Inferior parietal cortex (tissue), 1 donor: ENCODE data around the gene CABS1.

Experiments used
- DNase-seq: peaks from one replicate; pipeline ENCODE4 v3.0.0-alpha.2; 2016; ENCODE audit errors: extremely low spot score

Gene CABS1

GRCh38 chr4:70334681-70335080 lies at the start of gene CABS1:
Gene CABS1, plus strand, starts transcription at chr4:70334981. Its CDS starts 59 bp downstream, at chr4:70335040.
- DNase-seq, result no peak

- DNase-seq, result no peak
Measured at GRCh38 chr4:70288651-70289050, 46.1 kb upstream of the CABS1 start.

- DNase-seq, result no peak
Measured at GRCh38 chr4:70291341-70291740, 43.4 kb upstream of the CABS1 start.

GRCh38 chr4:70297576-70297975 lies 37.2 kb upstream of the CABS1 start:
- no peak for DNase-seq

DNA sequence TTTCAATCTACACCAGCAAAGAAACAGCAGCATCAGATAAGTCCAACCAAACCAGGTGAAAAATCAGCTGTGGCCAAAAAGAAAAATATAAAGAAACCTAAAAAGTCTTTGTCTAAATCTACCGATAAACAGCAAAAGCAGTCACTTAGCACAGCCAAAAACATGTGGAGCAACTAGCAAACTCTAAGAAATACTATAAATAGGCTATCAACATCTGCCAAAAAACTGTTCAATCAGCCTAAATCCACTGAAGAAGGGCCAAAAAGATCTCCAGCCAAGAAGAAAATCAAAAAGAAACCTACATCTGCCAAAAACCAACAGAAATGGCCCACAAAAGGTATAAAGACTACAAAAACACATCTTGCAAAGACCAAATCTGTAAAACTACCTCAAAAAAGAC lies 36.7 kb upstream of the CABS1 start:
- peak; percentile 18 for DNase-seq

DNA sequence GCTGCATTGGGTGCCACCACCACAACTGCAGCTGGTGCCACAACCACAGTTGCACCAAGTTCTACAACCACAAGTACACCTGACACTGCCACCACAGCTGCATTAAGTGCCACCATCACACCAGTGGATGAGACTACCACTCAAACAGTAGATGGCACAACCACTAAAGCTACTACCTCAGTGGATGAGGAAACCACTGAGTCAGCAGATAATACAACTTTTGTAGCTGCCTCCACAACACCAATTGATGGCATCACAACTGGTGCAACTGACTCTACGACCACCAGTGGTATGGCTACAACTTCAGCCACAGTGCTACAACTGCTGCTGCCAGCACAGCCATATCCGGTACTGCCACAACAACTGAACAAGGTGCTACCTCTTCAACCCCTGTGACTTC lies 35.1 kb upstream of the CABS1 start:
- DNase-seq, result no peak

GRCh38 chr4:70300215-70300614 lies 34.6 kb upstream of the CABS1 start:
- no peak for DNase-seq

DNA sequence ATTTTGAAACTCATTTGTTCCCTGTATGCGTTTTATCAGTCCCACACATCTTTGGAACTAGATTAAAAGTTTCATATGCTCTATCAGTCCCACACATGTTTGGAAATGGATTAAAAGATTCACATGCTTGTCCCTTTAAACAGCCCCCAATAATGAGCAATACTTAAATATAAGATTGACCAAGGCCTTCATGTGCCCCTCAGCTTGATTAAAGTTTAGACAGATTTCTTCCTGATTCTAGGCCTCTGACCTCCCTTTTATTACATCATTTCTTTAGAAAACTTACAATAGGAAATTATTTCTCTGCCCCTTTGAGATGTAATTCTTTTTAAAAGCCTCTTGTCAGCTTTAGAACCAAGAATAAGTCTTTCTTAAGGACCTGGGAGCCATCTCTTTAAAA lies 31.7 kb upstream of the CABS1 start:
- DNase-seq, result no peak

GRCh38 chr4:70305601-70306000 lies 29.2 kb upstream of the CABS1 start:
- no peak for DNase-seq

- DNase-seq, result no peak
Measured at GRCh38 chr4:70306076-70306475, 28.7 kb upstream of the CABS1 start.

- no peak for DNase-seq
Measured at GRCh38 chr4:70313736-70314135, 21.0 kb upstream of the CABS1 start.

GRCh38 chr4:70315928-70316327 lies 18.9 kb upstream of the CABS1 start:
- no peak for DNase-seq

DNA sequence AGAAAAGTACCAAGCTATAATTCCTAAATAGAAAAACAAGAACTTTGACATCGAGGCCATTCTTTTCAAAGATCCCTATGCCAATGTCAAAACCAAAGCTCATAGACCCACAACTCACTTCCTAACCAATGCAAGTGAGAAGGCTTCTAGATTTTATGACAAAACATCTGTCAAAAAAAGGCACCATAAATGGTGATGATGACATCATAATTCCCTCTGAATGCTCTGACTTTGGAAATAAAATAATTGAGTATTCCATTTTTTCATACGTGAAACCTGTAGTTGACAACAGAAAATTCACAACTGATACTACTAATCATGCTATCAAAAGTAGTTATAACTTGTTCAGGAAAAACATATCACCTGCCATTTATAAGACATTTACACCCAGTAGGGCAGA lies 8.7 kb upstream of the CABS1 start:
- no peak for DNase-seq

- no peak for DNase-seq
Measured at GRCh38 chr4:70336043-70336442, 1.3 kb downstream of the CABS1 start.

GRCh38 chr4:70337886-70338420 lies 3.2 kb downstream of the CABS1 start:
- no peak for DNase-seq

- DNase-seq, result no peak
Measured at GRCh38 chr4:70356185-70356584, 21.4 kb downstream of the CABS1 start.

DNA sequence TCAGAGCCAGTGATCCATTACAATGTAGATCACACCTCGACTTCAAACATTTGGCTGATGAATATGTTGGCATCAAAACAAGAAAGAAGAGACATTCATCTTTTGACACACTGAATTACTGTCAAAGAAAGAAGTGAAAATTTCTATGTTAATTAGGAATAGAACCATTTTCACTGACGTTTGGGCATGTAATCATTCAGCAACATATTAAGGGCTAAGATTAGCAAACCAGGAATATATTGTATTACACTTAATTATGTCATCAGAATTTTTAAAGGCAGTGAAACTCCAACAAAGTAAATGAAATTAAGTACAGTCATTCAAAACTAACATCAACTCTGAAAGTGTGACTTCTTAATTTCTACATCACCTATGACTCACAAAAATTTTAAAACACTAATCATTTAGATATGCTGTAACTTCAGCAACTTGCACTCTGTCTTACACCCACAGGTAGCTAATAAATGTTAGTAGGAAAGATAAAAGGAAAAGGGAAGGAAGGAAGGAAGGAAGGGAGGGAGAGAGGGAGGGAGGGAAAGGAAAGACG lies 24.4 kb downstream of the CABS1 start:
- DNase-seq, result no peak

GRCh38 chr4:70360460-70360859 lies 25.7 kb downstream of the CABS1 start, which contains the start of gene SMR3A:
Gene SMR3A, plus strand, starts transcription at chr4:70360760. Its CDS starts 1,356 bp downstream, at chr4:70362116.
- DNase-seq, result no peak

GRCh38 chr4:70364002-70364401 lies 29.2 kb downstream of the CABS1 start:
- no peak for DNase-seq

GRCh38 chr4:70365479-70365878 lies 30.7 kb downstream of the CABS1 start:
- DNase-seq, result no peak

DNA sequence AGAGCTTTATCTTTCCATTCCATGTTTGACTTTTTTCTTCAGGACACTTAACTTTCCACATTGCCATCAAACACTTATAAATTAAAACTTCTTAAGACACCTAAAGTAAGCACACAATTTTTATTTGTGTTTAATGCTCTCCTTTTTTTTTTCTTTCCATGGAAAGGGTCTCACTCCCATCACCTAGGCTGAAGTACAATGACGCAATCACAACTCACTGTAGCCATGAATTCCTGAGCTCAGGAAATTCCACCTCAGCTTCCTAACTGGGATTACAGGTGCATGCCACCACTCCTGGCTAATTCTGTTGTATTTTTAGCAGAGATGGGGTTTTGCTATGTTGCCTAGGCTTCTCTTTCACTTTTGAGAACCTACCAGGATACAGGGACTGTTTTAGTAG lies 33.0 kb downstream of the CABS1 start:
- DNase-seq, result no peak

DNA sequence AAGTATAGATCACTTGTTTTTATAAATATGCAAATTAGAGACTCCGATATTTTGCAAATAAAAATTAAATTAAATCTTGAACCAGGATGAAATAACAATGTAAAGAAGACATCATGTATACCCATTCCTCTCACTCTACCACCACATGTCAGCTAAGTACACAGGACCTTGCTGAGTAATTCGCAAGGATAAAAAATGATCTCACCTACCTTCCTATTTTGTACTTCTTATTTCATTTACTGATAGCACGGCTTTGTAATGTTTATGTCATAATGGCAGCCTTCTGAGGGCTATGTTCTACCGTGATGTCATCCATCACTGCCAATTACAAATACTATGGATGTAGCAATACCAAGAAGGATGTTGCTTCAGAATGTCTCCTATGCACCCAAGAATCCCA lies 37.2 kb downstream of the CABS1 start:
- DNase-seq, result no peak

DNA sequence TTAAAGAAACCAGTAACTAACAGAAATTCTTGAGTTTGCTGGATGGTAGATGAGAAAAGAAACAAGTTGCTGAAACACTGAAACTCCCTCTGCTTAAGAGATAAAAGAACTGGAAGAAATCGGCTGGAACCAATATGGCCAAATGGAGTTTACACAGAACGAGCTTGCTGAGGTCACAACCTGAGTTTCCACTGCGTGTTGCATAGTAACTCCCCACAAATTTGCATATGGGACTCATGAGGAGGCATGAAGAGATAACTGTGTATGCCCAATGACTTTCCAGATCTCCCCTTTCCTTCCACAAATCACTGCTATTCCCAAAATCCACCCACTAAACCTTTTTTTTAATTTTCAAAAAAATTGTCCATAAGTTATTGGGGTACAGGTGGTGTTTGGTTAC lies 38.0 kb downstream of the CABS1 start:
- DNase-seq, result no peak

DNA sequence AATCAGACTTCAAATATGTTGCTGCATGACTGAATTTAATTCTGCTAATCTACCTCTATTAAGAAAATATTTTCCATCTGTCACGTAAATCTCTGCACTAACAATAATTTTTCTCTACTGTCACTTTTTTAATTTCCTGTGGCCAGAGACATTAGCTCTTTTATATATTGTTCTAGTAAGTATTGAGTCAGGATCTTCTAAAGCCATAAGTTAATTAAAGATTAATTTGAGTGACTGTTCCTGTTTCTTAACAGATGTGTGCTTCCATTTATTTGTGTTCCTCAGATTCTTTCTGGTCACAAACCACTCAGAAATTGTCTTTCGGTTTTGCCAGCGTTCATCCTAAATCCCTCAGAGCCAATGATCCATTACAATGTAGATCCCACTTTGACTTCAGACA lies 45.8 kb downstream of the CABS1 start:
- no peak for DNase-seq
